Hematopoietic multipotent progenitor cell treated with erythropoietin and hydrocortisone succinate and interleukin-3 and kit ligand, for 17 days (in vitro differentiated cells): ENCODE results near the gene CCDC70.
"Not testable (repeated sequence)": the region's sequence is repeated elsewhere in the genome, so short reads cannot be mapped to it uniquely, and the experiment has no call there.

Source experiments
- DNase-seq: peaks from one replicate; pipeline ENCODE4 v3.0.0-alpha.2; 2015; ENCODE audit warnings: low spot score

Gene CCDC70

DNA sequence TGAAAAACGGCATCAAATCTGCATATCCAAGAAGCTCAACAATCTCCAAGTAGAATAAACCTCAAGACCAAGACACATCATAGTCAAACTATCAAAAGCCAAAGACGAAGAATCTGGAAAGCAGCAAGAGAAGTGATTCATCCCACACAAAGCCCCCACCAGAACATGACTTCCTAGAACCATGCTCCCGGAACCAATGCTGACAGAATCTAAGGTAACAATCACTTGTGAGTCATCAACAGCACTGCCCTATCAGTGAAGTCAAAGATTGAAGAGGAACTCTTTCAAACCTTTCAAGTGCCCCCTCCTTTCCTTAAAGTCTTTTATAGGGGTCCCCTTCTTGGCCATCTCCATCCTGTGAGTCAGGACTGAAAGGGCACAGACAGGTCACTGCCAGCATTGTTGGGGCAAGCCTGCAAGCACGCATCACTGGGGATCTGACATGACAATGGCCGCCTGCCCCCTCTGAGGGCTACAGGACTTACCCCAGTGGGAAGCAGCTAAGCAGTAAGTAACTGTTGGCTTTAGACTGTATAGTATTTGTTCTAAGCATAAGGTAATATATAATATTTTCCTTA, at the start of gene CCDC70:
Gene CCDC70 (plus strand): TSS at position 247 of the 578 bp plus-strand sequence. CDS start 3,443 bp downstream, outside the sequence.
- DNase-seq = no peak

DNA sequence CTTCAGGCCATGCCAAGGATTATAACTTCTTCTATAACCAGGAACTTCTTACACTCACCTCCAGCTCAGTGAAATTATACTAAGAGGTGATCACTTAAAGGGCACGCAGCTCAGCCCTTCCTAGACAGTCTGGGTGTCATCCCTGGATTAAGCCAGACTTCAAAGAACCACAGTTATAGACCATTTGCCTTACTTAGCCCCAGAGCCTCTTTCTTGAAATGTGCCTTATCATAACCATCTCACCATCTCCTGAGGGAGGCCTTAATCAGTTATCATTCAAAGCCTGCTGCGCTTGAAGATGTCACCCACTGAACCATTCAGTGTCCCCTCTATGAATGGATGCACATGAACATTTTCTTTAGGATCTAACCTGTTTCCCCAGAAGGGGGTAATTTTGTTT, 47.7 kb upstream of the CCDC70 start:
- no peak for DNase-seq

DNA sequence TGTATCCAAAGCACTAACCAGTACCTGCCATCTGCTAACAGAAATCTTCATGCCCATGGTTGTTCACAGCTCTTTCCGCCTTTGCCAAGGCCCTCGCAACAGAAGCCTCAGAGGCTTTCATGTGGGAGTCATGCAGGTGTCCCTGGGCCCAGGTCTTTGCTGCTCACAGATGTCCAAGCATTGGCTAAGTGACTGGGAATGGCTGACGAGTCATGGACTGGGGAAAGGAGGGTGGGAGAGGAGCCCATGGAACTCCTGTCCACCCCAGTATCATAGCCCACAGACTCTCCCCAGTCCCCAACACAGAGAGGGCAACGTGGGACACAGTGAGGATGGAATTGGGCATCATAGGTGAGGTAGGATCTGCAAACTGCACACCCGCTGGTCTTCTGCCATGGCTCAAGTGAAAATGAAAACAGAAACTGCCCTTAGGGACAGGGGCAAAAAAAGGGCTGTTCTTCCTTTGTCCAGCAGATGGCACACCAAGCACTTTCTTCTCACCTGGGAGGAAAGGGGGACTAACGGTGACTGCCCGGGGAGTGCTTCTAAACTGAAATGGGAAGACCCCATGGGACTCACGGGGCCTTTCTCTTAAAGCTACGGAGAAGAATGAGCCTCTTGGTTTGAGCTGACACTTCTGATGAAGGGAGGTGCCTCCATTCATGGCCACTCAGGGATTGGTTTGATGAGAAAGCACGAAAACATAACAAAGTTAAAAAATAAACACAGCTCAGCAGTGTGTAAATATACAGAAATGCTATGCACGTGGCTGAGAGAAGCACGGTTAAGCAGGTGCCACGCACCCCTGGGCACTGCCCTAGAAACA, 46.7 kb upstream of the CCDC70 start:
- DNase-seq = peak; percentile 82

DNA sequence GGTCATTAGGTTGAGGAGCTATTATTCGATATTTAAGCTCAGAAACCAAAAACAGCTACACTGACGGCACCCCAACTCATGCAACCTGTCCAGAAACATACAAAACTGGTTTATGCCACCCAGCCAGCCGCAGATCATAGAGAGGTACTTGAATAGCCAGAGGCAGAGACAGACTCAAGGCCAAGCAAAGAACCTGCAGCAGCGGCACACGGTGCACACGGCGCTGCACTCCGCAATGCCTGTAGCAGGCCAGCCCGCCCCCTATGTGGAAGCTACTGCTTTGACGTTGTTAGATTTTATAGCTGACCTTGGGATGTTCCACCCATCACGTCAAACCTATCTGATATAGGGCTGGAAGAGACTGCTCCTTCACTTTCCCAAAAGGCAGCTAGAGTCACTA, 45.9 kb upstream of the CCDC70 start:
- no peak for DNase-seq

DNA sequence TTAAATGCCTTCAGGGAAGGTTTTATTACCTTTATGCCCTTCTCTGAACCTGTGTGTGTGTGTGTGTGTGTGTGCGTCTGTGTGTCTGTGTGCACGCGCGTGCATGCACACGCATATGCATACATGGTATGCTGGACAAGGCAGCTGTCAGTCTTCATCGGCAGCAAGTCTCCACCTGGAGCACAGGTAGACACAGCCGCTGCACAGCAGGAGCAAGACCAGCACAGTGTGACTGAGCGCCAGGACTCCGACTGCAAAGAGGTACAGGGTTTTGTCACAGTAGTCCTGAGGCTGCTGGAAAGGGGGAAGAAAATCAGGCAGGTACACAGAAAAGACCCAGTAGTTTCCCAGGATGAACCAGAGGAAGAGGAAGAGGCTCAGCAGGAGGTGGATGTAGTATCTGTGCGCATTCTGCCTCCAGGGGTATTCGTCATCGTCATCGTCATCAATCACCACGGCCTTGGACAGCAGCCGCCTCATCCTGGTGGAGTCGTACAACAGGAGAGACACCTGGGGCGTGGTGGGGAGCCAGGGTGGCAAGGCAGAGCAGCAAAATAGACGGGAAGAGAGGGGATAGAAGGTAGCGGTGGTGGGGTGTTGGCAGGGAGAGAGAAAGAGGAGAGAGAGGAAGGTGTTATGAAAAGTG, 45.0 kb upstream of the CCDC70 start:
- no peak for DNase-seq

DNA sequence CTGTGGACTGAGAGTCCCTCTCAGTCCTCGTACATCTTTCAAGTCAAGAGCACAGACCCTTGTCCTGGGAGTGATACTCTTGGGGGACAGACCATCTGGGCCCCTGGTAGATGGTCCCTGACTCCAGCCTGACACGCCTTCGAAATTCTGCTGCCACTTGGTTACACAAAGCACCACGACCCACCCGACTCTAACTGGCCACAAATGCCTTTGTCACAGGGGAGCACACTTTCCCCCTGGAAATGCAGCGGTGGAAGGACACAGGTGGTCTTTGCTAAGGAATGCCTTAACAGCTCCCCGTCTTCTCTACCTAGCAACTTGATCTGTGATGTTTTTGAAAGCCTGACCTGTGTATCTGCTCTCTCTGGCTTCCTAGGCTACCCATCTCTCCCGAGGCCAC, 44.1 kb upstream of the CCDC70 start:
- DNase-seq = no peak

DNA sequence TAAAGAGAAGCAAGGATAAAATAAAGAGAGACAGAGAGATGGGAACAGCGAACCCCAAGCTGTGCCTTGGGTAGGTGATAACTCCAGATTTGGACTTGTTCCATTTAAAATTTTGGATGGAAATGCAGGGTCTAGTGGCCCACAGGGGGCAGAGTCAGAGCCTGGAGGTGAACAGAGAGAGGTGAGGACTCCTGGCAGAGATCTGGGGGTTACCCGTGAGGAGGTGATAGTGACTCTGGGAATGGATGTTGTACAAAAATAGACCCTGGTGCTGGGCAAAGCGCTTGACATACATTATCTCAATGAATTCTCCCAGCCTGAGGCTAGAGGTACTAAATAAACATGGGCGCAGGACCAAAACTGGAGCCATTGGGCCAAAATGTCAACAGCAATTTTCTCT, 43.5 kb upstream of the CCDC70 start:
- no peak for DNase-seq

DNA sequence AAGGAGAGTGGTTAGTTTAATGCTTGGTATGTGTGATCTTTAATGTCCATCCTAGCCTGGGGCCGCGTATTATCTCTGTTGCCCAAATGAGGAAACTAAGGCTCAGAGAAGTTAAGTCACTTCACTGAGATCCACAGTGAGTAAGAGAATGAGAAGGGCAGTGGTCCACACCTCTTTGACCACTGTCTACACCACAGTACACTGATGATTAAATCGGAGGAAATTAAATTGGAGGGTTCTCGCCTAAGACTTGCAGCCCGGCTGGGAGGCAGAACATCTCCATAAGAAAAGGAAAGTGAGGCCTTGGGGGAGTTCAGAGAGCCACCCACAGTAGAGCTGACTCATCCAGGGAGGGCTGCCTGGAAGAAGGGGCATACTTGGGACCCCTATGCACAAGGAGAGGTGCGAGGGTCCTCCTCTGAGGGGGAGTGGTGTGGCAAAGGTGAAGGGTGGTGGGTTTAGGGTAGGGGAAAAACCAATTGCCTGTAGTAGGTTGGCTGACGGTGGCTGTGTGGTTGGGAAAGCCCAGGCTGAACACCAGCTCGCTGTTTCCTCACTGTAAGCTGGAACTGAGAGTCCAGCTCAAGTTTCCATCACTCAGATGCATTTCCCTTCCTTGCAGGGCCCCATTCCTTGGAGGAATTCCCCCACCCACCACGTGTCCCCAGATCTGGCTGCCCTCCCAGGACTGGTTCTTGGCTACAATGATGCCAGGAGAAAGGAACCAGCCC, 42.8 kb upstream of the CCDC70 start:
- no peak for DNase-seq

DNA sequence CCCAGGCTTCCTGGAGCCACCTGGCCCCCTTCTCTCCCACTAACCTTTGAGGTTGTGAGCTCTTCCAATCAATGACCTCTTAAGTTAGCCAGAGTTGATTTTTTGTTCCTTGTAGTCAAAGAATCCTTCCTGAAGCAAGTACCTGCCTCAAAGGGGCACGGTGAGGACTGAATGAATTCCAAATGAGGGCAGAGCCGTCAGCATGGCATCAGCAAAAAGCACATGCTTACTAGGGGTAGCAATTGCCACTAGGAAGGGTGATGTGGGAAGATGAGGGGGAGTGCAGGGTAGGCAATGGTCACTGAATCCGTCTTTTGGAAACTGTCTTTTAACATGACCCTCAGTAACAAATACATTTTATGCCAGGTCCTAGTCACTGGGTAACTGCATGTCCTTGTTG, 42.2 kb upstream of the CCDC70 start:
- no peak for DNase-seq

DNA sequence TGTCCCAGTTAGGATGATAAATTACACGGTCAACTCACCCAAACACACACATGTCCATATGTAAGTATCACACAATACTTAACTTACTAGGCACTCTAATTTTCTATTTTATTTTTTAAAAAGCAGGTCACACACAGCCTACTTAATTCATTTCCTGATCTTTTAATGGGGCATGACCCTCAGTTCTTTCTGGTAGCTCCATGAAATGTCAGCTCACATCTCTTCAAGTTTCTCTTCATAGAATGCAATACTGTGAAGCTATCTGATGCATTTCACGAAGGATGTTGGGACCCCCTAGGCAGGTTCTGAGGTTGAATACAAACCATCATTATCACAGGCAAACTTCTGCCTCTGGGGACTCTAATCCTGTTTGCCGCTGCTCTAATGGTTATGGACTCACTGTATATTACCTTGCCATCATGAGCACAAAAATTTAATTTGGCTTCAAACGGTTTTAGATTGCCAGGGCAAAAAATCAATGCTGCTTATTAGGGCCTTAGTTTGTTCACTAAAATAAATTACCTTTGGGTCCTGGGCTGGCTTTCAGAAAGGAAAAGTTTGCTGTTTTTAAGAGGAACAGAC, 41.7 kb upstream of the CCDC70 start:
- DNase-seq = no peak

DNA sequence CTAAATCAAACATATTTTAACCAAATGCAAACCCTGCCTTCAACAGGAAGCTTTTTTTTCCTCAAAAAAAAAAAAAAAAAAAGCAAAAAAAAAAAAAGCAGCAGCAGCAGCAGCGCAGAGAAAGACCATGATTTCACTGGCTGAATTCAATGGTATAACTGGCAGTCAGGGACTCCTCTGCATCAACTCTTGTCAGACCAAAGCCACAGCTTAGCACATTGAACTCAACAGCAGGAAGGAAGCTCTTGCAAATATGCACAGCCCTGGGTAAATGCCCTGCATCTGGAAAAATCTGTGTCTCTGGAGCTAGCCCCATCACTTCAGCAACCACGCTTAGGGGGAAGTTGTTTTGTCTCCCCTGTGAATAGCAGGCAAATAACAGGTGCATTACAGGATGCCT, 40.2 kb upstream of the CCDC70 start:
- DNase-seq = no peak

DNA sequence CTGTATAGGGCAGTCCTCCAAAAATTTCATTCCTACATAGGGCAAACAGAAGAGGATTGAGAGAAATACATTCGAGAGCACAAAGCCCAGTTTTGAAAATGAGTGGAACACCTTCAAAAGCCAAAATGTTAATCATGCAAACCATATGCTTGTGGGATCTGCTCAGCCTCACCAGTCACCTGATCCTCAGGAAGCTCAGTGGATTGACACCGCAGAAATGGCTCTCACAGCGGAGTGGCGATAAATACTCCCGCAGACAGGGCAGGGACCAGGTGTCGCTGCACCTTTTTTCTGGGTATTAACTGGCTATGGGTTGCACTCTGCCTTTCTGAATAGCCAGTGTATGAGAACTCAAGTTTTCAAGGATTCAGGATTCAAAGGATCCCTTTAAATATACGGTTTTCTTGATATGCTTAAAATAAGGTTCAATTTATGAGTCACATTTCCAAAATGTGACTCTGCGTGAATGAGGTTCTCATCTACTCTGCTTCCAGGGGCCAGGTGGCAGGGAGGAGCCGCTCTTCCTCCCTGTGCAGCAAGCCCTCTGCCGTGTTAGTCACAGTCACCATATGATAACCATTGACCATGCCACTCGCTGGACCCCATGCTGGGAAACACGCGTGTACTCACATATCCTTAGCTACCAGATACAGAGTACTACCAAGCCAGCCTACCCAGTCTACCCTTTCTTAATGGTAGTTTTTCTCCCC, 39.5 kb upstream of the CCDC70 start:
- DNase-seq = no peak

DNA sequence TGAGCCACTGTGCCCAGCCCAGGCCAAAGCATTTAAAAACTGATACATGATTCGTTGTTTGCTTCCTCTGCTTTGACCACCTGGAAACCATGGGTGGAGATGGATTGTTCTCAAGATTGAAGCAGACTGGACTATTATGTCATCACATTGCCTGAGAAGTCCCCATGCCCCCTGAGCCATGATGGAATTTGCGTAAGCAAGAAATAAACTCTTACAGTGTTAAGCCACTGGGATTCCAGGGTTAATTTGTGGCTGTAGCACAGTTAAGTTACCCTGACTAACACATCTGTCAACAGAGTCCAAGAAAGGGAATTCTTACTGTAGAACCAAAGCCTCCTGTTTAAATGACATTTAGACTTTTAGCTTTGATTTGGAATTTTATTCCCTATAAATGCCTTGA, 38.4 kb upstream of the CCDC70 start:
- DNase-seq = no peak

DNA sequence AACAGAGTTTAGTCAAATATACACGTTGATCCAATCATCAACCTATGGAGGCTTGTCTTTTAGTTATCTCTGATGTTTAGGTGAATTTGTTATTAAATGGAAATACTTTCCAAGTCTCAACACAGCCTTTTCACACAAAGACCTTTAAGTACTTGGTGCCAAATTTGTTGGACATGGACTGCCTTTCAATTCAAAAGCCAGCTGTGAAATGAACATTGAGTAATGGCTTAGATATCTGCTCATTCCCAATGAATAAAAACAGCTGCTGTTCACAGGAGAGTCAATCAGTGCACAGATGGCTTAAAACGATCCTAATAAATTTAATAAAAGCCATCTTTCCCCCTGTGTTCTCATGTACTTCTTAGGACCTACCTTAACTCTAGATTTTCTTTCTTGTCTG, 37.9 kb upstream of the CCDC70 start:
- no peak for DNase-seq

DNA sequence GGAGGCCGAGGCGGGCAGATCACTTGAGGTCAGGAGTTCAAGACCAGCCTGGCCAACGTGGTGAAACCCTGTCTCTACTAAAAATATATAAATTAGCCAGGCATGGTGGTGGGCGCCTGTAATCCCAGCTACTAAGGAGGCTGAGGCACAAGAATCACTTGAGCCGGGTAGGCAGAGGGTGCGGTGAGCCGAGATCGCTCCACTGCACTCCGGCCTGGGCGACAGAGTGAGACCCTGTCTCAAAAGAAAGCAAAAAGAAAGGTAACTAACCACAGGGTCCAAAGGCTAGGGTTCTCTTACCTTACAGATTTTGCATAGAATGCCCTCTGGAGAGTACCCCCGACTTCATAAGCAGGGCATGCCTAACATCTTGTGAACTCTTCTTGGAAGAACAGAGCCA, 37.1 kb upstream of the CCDC70 start:
- not testable (repeated sequence) for DNase-seq

DNA sequence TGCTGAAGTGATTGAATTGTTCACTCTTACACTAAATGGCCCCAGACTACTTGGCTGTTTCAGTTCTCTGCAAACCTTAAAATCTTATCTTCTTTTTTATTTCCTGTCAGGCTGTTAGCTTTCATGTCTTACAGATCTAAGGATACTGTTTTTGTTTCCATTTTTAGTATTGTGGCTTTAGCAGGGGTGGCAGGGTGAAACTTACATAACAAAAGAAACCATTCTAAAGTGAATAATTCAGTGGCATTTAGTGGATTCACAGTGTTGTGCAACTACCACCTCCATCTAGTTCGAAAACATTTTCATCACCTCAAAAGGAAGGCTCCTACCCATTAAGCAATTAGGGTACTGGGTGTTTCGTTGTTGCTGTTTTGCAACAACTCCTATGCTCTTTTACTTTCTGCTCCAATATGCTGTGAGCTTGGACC, 36.6 kb upstream of the CCDC70 start:
- no peak for DNase-seq

DNA sequence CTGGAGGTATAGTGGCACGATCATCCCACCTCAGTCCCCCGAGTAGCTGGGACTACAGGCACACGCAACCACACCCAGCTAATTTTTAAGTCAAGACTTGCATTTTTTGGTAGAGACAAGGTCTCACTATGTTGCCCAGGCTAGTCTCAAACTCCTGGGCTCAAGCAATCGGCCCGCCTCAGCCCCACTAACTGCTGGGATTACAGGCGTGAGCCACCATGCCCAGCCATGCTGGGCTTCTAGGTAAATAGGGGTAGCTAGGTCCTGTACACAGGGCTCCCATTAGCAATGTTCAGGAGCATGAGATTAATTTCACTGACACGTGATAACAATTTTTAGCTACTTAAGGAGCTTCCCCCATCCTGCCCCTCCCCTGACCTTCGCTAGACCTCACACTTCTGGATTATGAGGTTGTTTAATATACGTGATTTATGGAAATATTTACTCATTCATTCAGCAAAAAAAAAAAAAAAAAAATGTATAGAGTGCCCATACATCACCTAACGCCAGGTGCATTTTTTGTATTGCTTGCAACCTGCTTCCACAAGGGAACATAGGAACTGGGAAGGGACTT, 36.0 kb upstream of the CCDC70 start:
- no peak for DNase-seq

DNA sequence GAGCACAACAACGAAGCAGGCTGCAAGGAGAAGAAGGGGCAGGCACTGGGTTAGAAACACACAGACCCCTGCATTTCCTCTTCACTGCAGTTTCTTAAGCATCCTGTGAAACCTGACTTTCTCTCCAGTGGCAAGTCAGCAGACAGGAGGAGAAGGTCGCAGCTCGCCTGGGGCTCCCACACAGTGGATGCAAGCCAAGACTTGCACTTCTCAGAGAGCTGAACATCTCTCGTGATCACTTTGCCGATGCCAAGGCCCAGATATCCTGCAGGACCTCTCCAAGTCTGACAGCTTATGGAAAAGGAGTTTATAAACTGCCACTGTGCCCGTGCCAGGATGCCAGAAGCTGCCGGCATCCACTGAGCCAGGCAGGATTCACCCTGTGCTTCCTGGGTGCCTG, 35.2 kb upstream of the CCDC70 start:
- no peak for DNase-seq

DNA sequence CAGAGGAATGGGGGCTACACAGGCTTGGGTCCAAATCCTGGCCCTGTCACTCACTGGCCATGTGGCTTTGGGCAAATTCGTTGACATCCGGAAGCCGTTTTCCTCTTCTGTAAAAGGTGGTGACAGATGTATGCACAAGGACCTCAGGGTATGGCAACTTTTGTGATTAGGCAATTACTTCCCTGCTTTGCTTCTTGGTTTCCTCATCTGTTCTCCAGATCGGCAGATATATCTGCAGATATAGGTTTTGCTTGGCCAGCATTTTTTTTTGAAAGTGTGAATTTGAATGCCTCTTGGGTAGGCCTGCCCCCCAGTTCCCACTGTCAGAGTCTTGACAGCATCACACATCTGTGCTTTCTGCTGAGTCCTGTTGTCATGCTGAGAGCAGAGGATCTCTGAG, 34.5 kb upstream of the CCDC70 start:
- no peak for DNase-seq

DNA sequence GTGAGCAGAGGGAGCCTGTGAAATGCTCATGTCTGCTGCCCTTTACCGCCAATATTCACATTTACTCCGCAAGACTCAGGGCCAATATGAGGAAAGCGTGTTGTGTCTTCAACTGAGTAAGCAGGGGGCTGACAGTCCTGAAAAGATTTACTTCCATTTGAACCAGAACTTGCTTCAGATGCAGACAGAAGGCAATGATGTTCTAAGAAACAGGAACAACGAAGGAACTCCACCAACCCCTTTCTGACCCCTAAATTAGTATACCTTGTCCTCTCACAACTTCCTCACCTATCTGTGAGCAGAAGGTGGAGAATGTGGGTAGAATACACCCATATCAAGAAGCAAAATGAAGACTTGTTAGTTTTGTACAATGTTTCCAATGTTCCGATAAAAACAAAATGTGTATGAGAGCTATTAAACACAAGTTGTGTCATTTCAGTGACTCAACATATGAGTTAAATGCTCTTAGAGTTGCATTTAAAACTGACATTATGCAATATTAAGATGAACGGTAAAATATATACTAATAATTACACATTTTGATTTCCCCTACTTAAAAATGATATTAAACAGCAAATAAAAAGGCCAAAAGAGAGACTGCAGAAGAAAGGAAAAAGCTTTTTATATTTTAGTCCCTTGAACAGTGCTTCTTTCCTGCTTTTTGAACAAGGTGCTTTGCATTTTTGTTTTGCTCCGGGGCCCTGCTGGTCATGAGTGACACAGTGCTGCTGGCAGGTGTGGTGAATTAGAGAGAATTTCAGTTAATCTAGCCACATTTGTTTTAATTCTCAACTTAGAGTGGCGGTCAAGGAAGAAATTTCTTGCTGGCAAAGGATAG, 32.8 kb upstream of the CCDC70 start:
- DNase-seq = no peak

DNA sequence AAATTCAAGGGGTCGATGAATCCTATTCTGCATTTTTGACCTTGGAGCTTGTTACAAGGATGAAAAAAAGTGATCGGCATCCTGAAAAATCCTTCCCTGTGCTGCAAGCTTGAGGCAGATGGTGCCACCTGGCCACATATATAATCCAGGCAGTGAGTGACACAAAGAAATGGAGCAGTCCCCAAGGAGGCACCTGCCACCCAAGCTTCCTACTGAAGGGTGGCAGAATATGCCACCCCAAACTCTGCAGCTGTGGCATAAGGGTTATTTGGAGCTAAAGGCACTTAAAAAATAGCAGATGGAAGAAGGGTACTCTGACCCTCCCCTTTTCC, 32.2 kb upstream of the CCDC70 start:
- no peak for DNase-seq
